GM19397 (cell line): ENCODE results near the gene DNAJC16.

Experiments
- ATAC-seq: cut with Tn5 transposase; IDR thresholded peaks from one replicate; pipeline ENCODE4 v1.9.1; 2021; ENCODE audit warnings: mild to moderate bottlenecking, moderate library complexity; ENCODE audit not compliant: unreplicated experiment

Gene DNAJC16

GRCh38 chr1:15618655-15619525 lies 92.2 kb downstream of the DNAJC16 start:
- no peak for ATAC-seq

- ATAC-seq, result no peak
Measured at GRCh38 chr1:15620155-15620545, 93.5 kb downstream of the DNAJC16 start.

GRCh38 chr1:15620902-15621682 lies 94.4 kb downstream of the DNAJC16 start:
- no peak for ATAC-seq

GRCh38 chr1:15621975-15622374 lies 95.3 kb downstream of the DNAJC16 start:
- ATAC-seq, result no peak

- ATAC-seq, result no peak
Measured at GRCh38 chr1:15622712-15623373, 96.2 kb downstream of the DNAJC16 start.

- ATAC-seq, result no peak
Measured at GRCh38 chr1:15623435-15623834, 96.8 kb downstream of the DNAJC16 start.

GRCh38 chr1:15624133-15624714 lies 97.6 kb downstream of the DNAJC16 start:
- ATAC-seq, result no peak

GRCh38 chr1:15625056-15625917 lies 98.6 kb downstream of the DNAJC16 start:
- ATAC-seq, result no peak
